ENCODE measurements around the gene SPATA6L. TPM values are rescaled to one million over a fixed set of nuclear protein-coding genes. Genes with fewer than 3 reads are reported as not detected.

The SPATA6L gene
- total and polyA plus RNA-seq, 5 donors from 2014 or later: 0.21 to 2.5 (median 1.5) TPM

GRCh38 chr9:4583001-4583400, 83.3 kb downstream of the SPATA6L start:
- peaks cover 4% of the 10 kb centered on the region for H3K36me3 Mint-ChIP-seq
- Histone ChIP-seq H3K36me3 (ENCODE audit: control insufficient read depth, insufficient read depth, low read length) (no peaks in the 10 kb centered on the region), H3K27me3 (ENCODE audit: control insufficient read depth, insufficient read depth, low read length) (no peaks in the 10 kb centered on the region), H3K4me3 (ENCODE audit: low read depth, low read length) (no peak overlapping the region), H3K4me1 (ENCODE audit: control insufficient read depth, insufficient read depth, low read length, poor library complexity, severe bottlenecking) (no peaks in the 10 kb centered on the region), H3K27ac (ENCODE audit: insufficient read depth, low read length, poor library complexity, severe bottlenecking) (no peak overlapping the region), H3K9me3 (ENCODE audit: control insufficient read depth in 2 of 2, low read length in 2 of 2) (no peaks in the 10 kb centered on the region)
- peaks cover 0 to 4% (median under 1%) of the 10 kb centered on the region in 4 donors for H3K4me1 Mint-ChIP-seq
- peak overlapping the region in 1 of 3 donors; percentile 60 for H3K27ac Mint-ChIP-seq
- ATAC-seq (ENCODE audit: low read depth in 2 of 2) (no peak), DNase-seq (no peak)
- H3K9me3 Mint-ChIP-seq: peaks cover 0 to 2% (median 0%) of the 10 kb centered on the region in 7 donors
- no peaks in the 10 kb centered on the region for H3K27me3 Mint-ChIP-seq
- no peak overlapping the region for H3K4me3 Mint-ChIP-seq

- ATAC-seq (ENCODE audit: low read depth in 2 of 2): no peak
Observed at GRCh38 chr9:4581861-4582565, 84.3 kb downstream of the SPATA6L start.

GRCh38 chr9:4581035-4581760, 85.1 kb downstream of the SPATA6L start:
- Histone ChIP-seq H3K4me1 (ENCODE audit: control insufficient read depth, insufficient read depth, low read length, poor library complexity, severe bottlenecking) (no peaks in the 10 kb centered on the region), H3K27ac (ENCODE audit: insufficient read depth, low read length, poor library complexity, severe bottlenecking) (no peak overlapping the region), H3K36me3 (ENCODE audit: control insufficient read depth, insufficient read depth, low read length) (no peaks in the 10 kb centered on the region), H3K9me3 (ENCODE audit: control insufficient read depth in 2 of 2, low read length in 2 of 2) (no peaks in the 10 kb centered on the region), H3K4me3 (ENCODE audit: low read depth, low read length) (no peak overlapping the region), H3K27me3 (ENCODE audit: control insufficient read depth, insufficient read depth, low read length) (no peaks in the 10 kb centered on the region)
- Mint-ChIP-seq H3K27me3 (no peaks in the 10 kb centered on the region), H3K4me1 (peaks cover 0 to 4% (median under 1%) of the 10 kb centered on the region in 4 donors), H3K4me3 (no peak overlapping the region), H3K9me3 (peaks cover 0 to 2% (median 0%) of the 10 kb centered on the region in 7 donors), H3K27ac (no peak overlapping the region), H3K36me3 (peaks cover 4% of the 10 kb centered on the region)
- ATAC-seq (ENCODE audit: low read depth in 2 of 2) (no peak), DNase-seq (no peak)

More at GRCh38 chr9:4581861-4582565, 84.3 kb downstream of the SPATA6L start:
- H3K36me3 Mint-ChIP-seq: peaks cover 4% of the 10 kb centered on the region
- peak overlapping the region in 1 of 3 donors; percentile 60 for H3K27ac Mint-ChIP-seq
- peaks cover 0 to 2% (median 0%) of the 10 kb centered on the region in 7 donors for H3K9me3 Mint-ChIP-seq
- H3K27me3 Mint-ChIP-seq: no peaks in the 10 kb centered on the region
- no peaks in the 10 kb centered on the region for H3K27me3 ChIP-seq (ENCODE audit: control insufficient read depth, insufficient read depth, low read length)
- no peak overlapping the region for H3K4me3 ChIP-seq (ENCODE audit: low read depth, low read length)
- no peak overlapping the region for H3K27ac ChIP-seq (ENCODE audit: insufficient read depth, low read length, poor library complexity, severe bottlenecking)
- no peaks in the 10 kb centered on the region for H3K4me1 ChIP-seq (ENCODE audit: control insufficient read depth, insufficient read depth, low read length, poor library complexity, severe bottlenecking)
- H3K36me3 ChIP-seq (ENCODE audit: control insufficient read depth, insufficient read depth, low read length): no peaks in the 10 kb centered on the region
- H3K4me1 Mint-ChIP-seq: peaks cover 0 to 4% (median under 1%) of the 10 kb centered on the region in 4 donors
- H3K4me3 Mint-ChIP-seq: no peak overlapping the region
- H3K9me3 ChIP-seq (ENCODE audit: control insufficient read depth in 2 of 2, low read length in 2 of 2): no peaks in the 10 kb centered on the region
- DNase-seq: no peak

GRCh38 chr9:4579001-4579400, 87.3 kb downstream of the SPATA6L start:
- Histone ChIP-seq H3K4me1 (ENCODE audit: control insufficient read depth, insufficient read depth, low read length, poor library complexity, severe bottlenecking) (peaks cover 3% of the 10 kb centered on the region), H3K27me3 (ENCODE audit: control insufficient read depth, insufficient read depth, low read length) (no peaks in the 10 kb centered on the region), H3K27ac (ENCODE audit: insufficient read depth, low read length, poor library complexity, severe bottlenecking) (no peak overlapping the region), H3K9me3 (ENCODE audit: control insufficient read depth in 2 of 2, low read length in 2 of 2) (no peaks in the 10 kb centered on the region), H3K4me3 (ENCODE audit: low read depth, low read length) (no peak overlapping the region), H3K36me3 (ENCODE audit: control insufficient read depth, insufficient read depth, low read length) (no peaks in the 10 kb centered on the region)
- ATAC-seq (ENCODE audit: low read depth in 2 of 2): no peak
- Mint-ChIP-seq H3K27me3 (no peaks in the 10 kb centered on the region), H3K36me3 (peaks cover 4% of the 10 kb centered on the region), H3K9me3 (peaks cover 0 to 3% (median 0%) of the 10 kb centered on the region in 7 donors), H3K4me3 (no peak overlapping the region), H3K4me1 (peaks cover 5 to 13% (median 9%) of the 10 kb centered on the region in 4 donors), H3K27ac (no peak overlapping the region)
- DNase-seq: no peak

- no peaks in the 10 kb centered on the region for H3K27me3 Mint-ChIP-seq
- peaks cover 16 to 37% (median 26%) of the 10 kb centered on the region in 4 donors for H3K4me1 Mint-ChIP-seq
- Histone ChIP-seq H3K27me3 (ENCODE audit: control insufficient read depth, insufficient read depth, low read length) (no peaks in the 10 kb centered on the region), H3K9me3 (ENCODE audit: control insufficient read depth in 2 of 2, low read length in 2 of 2) (no peaks in the 10 kb centered on the region), H3K4me3 (ENCODE audit: low read depth, low read length) (no peak overlapping the region), H3K27ac (ENCODE audit: insufficient read depth, low read length, poor library complexity, severe bottlenecking) (no peak overlapping the region), H3K4me1 (ENCODE audit: control insufficient read depth, insufficient read depth, low read length, poor library complexity, severe bottlenecking) (peaks cover 24% of the 10 kb centered on the region), H3K36me3 (ENCODE audit: control insufficient read depth, insufficient read depth, low read length) (no peaks in the 10 kb centered on the region)
- ATAC-seq (ENCODE audit: low read depth in 2 of 2) (no peak), DNase-seq (no peak)
- H3K9me3 Mint-ChIP-seq: peaks cover 0 to 3% (median 0%) of the 10 kb centered on the region in 7 donors
- H3K27ac Mint-ChIP-seq: peak overlapping the region in 1 of 3 donors; percentile 67
- peaks cover 4% of the 10 kb centered on the region for H3K36me3 Mint-ChIP-seq
- H3K4me3 Mint-ChIP-seq: no peak overlapping the region
Observed at GRCh38 chr9:4576448-4576847, 89.8 kb downstream of the SPATA6L start.

- Mint-ChIP-seq H3K4me1 (peaks cover 16 to 37% (median 27%) of the 10 kb centered on the region in 4 donors), H3K27ac (peak overlapping the region in 1 of 3 donors; percentile 92), H3K9me3 (peaks cover 0 to 3% (median 0%) of the 10 kb centered on the region in 7 donors), H3K27me3 (no peaks in the 10 kb centered on the region), H3K36me3 (peaks cover 4% of the 10 kb centered on the region), H3K4me3 (no peak overlapping the region)
- H3K9me3 ChIP-seq (ENCODE audit: control insufficient read depth in 2 of 2, low read length in 2 of 2): no peaks in the 10 kb centered on the region
- H3K27ac ChIP-seq (ENCODE audit: insufficient read depth, low read length, poor library complexity, severe bottlenecking): no peak overlapping the region
- H3K27me3 ChIP-seq (ENCODE audit: control insufficient read depth, insufficient read depth, low read length): no peaks in the 10 kb centered on the region
- no peak overlapping the region for H3K4me3 ChIP-seq (ENCODE audit: low read depth, low read length)
- DNase-seq (no peak), ATAC-seq (ENCODE audit: low read depth in 2 of 2) (no peak)
- H3K4me1 ChIP-seq (ENCODE audit: control insufficient read depth, insufficient read depth, low read length, poor library complexity, severe bottlenecking): peaks cover 25% of the 10 kb centered on the region
- no peaks in the 10 kb centered on the region for H3K36me3 ChIP-seq (ENCODE audit: control insufficient read depth, insufficient read depth, low read length)
Observed at GRCh38 chr9:4575997-4576396, 90.3 kb downstream of the SPATA6L start.

GRCh38 chr9:4574657-4575243, 91.5 kb downstream of the SPATA6L start:
- no peaks in the 10 kb centered on the region for H3K36me3 ChIP-seq (ENCODE audit: control insufficient read depth, insufficient read depth, low read length)
- Mint-ChIP-seq H3K27me3 (no peaks in the 10 kb centered on the region), H3K4me1 (peaks cover 16 to 40% (median 30%) of the 10 kb centered on the region in 4 donors), H3K4me3 (no peak overlapping the region), H3K9me3 (peaks cover 0 to 1% (median 0%) of the 10 kb centered on the region in 7 donors), H3K36me3 (peaks cover 4% of the 10 kb centered on the region), H3K27ac (peak overlapping the region in 2 of 3 donors; percentile 11 to 92)
- peak in 1 of 3 donors; percentile 8 for DNase-seq
- H3K4me1 ChIP-seq (ENCODE audit: control insufficient read depth, insufficient read depth, low read length, poor library complexity, severe bottlenecking): peaks cover 25% of the 10 kb centered on the region
- H3K4me3 ChIP-seq (ENCODE audit: low read depth, low read length): no peak overlapping the region
- H3K9me3 ChIP-seq (ENCODE audit: control insufficient read depth in 2 of 2, low read length in 2 of 2): no peaks in the 10 kb centered on the region
- no peak overlapping the region for H3K27ac ChIP-seq (ENCODE audit: insufficient read depth, low read length, poor library complexity, severe bottlenecking)
- ATAC-seq (ENCODE audit: low read depth in 2 of 2): peak in 1 of 2 donors; percentile 43
- H3K27me3 ChIP-seq (ENCODE audit: control insufficient read depth, insufficient read depth, low read length): no peaks in the 10 kb centered on the region

Measured in CD4-positive, CD25-positive, alpha-beta regulatory T cell (primary cell).